ENCODE measurements around the gene LOXL3.
A peak's percentile ranks its signal among the peaks of the same experiment; 100 is the strongest.
"Not testable (repeated sequence)": the region's sequence is repeated elsewhere in the genome, so short reads cannot be mapped to it uniquely, and the experiment has no call there.

LOXL3 gene

DNA sequence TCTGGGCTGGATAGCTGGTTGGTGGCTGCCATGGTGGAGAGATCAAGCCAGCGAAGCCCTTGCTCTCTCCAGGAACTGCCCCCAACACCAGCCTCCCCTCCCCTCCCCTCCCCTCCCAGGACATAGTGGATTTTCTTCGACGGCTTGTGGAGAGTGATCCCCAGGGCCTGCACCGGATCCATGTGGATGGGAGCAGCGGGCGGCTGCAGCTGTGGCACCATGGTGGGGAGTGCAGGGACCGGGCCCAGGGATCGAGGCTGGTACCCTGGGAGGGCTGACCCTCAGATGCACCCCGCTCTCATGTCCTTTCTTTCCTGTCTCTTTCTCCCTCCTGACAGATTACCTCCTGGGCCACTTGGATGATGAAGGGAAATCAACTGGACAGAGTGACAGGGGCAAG lies 63.8 kb downstream of the LOXL3 start:
- no peak for DNase-seq (ENCODE audit: low read depth)

DNA sequence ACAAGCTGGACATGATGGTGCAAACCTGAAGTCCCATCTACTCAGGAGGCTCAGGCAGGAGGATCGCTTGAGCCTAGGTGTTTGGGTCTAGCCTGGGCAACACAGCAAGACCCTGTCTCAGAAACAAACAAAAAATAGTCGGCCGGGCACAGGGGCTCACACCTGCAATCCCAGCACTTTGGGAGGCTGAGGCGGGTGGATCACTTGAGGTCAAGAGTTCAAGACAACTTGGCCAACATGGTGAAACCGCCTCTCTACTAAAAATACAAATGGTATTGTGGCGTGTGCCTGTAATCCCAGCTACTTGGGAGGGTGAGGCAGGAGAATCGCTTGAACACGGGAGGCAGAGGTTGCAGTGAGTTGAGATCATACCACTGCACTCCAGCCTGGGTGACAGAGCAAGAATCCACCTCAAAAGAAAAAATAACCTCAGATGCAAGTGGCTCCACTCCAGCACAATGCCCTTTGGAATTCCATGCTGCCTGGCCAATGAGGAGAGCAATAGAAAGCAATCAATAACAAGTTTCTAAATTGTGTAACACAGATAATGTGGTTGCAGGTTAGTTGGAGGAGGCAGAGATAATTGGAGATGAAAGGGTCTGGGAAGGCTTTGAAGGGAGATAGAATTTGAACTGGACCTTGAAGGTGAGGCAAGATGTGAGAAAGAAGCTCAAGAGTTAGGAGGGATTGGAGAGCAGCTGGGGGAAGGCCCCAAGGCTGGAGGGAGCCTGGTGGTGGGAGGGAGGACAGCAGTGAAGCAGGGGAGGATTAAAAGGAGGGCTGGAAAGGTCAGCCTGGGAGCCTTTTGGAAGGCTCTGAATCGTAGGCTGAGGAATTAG lies 64.9 kb downstream of the LOXL3 start:
- DNase-seq (ENCODE audit: low read depth) = no peak

DNA sequence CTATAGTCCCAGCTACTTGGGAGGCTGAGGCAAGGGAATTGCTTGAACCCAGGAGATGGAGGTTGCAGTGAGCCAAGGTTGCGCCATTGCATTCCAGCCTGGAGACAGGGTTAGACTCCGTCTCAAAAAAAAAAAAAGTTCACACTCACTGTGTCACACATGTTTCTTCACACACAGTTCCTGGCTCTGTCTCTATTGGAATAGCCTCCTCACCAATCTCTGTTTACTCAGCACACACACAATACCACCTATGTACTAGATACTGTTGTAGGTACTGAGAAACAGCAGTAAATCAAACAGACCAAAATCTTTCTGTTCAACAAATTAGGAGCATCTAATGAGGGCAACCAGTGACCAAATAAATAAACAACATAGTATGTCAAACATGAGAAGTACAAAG lies 67.6 kb downstream of the LOXL3 start:
- DNase-seq (ENCODE audit: low read depth) = no peak

DNA sequence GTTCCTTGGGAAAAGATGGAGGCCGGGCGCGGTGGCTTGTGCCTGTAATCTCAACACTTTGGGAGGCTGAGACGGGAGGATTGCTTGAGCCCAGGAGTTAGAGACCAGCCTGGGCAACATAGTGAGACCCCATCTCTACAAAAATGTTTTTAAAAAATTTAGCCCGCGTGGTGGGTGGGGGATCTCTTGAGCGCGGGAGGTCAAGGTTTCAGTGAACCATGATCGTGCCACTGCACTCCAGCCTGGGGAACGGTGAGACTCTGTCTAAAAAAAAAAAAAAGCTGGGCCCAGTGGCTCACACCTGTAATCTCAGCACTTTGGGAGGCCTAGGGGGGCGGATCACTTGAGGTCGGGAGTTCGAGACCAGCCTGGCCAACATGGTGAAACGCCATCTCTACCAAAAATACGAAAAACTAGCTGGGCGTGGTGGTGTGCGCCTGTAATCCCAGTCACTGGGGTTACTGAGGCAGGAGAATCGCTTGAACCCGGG lies 70.0 kb downstream of the LOXL3 start:
- not testable (repeated sequence) for DNase-seq (ENCODE audit: low read depth)

DNA sequence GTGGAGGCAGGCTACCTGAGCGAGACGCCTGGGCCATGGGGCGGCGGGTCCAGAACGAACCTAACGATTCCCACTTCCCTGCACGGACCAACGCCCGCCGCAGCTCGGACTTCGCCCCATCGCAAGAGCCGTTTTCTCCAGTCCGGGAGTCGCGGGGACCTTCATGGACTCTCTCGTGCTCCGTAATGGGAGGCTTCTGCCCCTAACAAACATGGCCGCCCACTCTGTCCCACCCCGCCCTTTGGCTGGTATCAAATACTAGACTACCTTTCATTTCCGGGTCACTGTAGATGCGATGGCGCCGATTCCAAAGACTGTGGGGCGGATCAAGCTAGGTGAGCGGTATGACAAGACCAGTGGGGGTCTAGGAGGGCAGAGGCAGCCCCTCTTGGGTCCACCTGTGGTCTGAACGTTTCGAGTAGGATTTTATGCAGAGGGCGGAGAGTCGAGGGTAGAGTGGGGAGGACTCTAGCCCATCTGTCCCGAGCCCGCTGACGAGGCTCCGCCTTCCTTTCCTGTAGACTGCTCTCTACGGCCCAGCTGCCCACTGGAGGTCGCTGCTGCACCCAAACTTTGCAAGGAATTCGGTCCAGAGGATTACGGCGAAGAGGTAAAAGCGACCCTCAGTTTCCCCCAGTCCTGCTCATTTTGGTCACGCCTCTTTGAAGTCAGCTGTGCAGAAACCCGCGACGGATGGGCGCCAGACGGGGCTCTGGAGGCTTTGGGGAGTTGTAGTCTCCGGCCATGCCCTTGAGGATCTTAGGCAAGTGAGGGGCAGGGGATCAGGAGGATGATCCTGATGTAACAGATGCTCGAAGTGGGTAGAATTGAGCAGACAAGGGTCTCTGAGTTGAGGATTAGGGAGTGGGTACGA lies 70.7 kb downstream of the LOXL3 start, which contains the start of the genes CCDC142 and TTC31:
TSS of gene CCDC142 (minus strand) at position 198 of the 874 bp plus-strand sequence. CDS start at position 37, 161 bp downstream.
TSS of gene TTC31 (plus strand) at position 281 of the 874 bp plus-strand sequence. CDS start at position 296, 15 bp downstream.
- DNase-seq (ENCODE audit: low read depth) = peak; percentile 91
